Fibroblast of mammary gland (primary cell): Measurements from ENCODE around the gene RASGEF1C.

ENCODE experiments used
- DNase-seq: peaks from one replicate; pipeline ENCODE4 v3.0.0-alpha.2; 2010; ENCODE audit warnings: low read depth
- H3K4me3 ChIP-seq: 2 replicates; pipeline ENCODE4 v1.5.1; 2011; ENCODE audit warnings: low read depth, mild to moderate bottlenecking, low read length, moderate library complexity; ENCODE audit not compliant: control insufficient read depth
- CTCF ChIP-seq: conservative IDR thresholded peaks from 2 replicates; pipeline ENCODE4 v1.5.1; 2011; ENCODE audit warnings: low read depth, low read length, inconsistent platforms; ENCODE audit not compliant: control insufficient read depth, insufficient read depth

The RASGEF1C gene

GRCh38 chr5:180119903-180120236, 89.1 kb downstream of the RASGEF1C start:
- TF ChIP-seq CTCF, result no peak
- DNase-seq, result no peak
- H3K4me3 ChIP-seq, result no peak overlapping the region

GRCh38 chr5:180119031-180119902, 89.7 kb downstream of the RASGEF1C start:
- H3K4me3 ChIP-seq, result no peak overlapping the region
- no peak for DNase-seq
- TF ChIP-seq CTCF, result no peak

- TF ChIP-seq CTCF, result no peak
- H3K4me3 ChIP-seq, result no peak overlapping the region
- DNase-seq, result no peak
Measured at GRCh38 chr5:180118391-180118791, 90.6 kb downstream of the RASGEF1C start.

- no peak for DNase-seq
- no peak for TF ChIP-seq CTCF
Measured at GRCh38 chr5:180117000-180117725, 91.8 kb downstream of the RASGEF1C start.

GRCh38 chr5:180116077-180116999, 92.7 kb downstream of the RASGEF1C start:
- no peak for TF ChIP-seq CTCF
- H3K4me3 ChIP-seq, result no peak overlapping the region

More at GRCh38 chr5:180117000-180117725, 91.8 kb downstream of the RASGEF1C start:
- no peak overlapping the region for H3K4me3 ChIP-seq

GRCh38 chr5:180115326-180116076, 93.5 kb downstream of the RASGEF1C start:
- no peak for TF ChIP-seq CTCF
- DNase-seq, result no peak
- H3K4me3 ChIP-seq, result no peak overlapping the region

More at GRCh38 chr5:180116077-180116999, 92.7 kb downstream of the RASGEF1C start:
- no peak for DNase-seq
